GM19452 (cell line): Measurements from ENCODE around the gene DECR2.
"Not testable (repeated sequence)": the region's sequence is repeated elsewhere in the genome, so short reads cannot be mapped to it uniquely, and the experiment has no call there.

Experiments
- ATAC-seq: cut with Tn5 transposase; IDR thresholded peaks from one replicate; pipeline ENCODE4 v1.9.1; 2021; ENCODE audit not compliant: unreplicated experiment

DECR2 gene

DNA sequence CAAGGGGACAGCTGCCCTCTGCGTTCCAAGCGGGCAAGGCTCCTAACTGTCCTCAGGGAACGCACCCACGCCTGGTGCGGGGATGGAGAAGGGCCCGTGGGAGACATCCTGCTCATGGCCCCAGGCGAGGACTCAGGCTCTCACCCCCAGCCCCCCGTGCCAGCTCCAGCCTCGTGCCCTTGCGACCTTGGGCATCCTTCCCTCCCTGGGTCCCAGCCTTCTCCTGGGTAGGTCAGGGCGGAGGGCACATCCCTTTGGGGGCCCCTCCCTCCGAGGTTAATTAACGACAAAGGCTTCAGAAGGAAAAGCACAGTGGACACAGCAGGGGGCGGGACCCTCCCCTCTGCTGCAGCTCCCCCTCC is 22.9 kb upstream of the DECR2 start:
- ATAC-seq, result no peak

DNA sequence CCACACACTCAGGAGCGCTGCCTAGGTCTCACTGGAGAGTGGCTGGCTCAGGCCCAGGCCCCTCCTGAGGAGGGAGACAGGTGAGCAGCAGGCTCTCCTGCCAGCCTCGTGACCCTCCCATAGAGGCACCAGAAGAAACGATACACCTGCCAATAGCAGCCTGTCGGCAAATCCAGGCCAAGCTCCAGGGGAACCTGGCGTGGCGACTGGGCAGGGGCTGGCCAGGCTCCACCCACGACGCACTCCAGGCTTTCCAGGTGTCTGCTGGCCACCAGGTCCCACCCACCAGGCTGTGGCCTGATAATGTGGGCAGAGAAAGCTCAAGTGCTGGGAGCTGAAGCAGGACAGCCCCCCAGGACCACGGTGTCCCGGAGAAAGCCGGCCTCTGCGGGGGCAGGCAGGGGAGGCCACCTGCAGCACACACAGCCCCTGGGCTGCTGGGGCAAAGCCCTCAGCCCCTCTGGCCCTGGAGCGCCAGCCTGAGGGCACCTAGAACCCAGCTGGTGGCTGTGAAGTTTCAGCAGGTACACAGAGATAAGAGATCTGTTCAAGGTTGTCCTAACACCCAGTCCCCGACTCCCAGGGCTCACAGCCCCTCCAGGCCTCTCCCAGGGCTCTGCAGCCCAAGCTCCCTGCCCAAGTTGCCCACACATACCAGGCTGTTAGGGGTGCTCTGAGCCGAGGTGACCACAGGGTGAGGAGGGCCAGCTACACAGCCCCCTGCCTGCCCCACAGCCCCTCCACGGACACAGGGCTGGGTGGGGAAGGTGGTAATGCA is 22.3 kb upstream of the DECR2 start:
- no peak for ATAC-seq

- ATAC-seq, result no peak
These were observed 21.5 kb upstream of the DECR2 start for GRCh38 chr16:379961-380761.

DNA sequence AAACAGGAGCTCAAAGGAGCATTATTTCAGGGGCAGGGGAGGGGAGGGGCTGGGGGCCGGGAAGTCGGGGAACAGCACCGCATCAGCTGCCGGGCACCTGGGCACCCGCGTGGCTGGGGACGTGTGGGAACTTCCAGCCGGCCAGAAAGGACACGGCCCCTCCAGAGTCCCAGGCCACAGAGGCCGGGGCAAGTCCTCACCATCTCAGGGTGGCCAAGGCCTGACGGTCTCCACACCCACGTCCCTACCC is 21.0 kb upstream of the DECR2 start:
- no peak for ATAC-seq

- peak; percentile 39 for ATAC-seq
These were observed 20.5 kb upstream of the DECR2 start for GRCh38 chr16:381012-381788.

DNA sequence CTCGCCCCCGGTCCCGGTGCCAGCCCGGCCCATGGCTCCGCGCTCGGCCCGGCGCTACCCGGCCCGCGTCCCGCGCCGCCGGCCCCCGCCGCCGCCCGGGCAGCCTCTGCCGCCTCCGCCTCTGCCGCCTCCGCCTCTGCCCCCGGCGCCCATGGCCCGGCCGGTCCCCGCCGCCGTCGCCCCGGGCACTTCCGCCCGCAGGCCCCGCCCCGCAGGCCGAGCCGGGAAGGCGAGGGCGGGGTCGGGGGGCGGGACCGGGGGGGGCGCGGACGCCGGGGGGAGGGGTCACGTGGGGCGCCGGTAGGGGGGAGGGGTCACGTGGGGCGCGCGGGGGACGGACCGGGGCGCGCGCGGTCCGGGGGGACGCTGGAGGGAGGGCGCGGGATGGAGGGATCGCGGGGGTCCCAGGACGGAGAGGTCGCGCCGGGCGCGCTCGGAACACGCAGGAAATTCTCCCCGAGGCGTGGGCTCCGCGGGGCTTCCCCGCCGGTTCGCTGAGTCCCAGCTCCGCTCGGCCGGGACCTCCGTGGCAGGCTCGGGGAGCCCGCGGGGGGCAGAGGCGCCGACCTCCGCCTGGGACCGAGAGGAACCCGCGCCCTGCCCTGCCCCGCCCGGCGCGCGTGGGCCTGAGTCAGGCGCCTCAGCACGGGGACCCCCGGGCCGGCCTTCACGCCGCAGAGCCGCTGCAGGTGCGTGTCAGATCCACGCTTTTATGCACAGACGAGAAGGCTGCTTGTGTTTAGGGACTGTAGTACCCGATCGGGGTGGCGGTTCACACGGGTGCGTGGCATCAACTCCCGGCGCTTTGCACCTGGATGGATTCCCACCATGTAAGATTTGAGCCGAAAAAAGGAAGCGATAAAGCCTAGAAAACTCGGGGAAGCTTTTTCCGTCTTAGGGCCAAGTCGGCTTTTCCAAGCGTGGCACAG is 19.6 kb upstream of the DECR2 start, which contains the start of gene PGAP6:
TSS of gene PGAP6 (minus strand) at position 190 of the 929 bp plus-strand sequence. CDS start at position 33, 157 bp downstream.
- peak; percentile 46 for ATAC-seq

DNA sequence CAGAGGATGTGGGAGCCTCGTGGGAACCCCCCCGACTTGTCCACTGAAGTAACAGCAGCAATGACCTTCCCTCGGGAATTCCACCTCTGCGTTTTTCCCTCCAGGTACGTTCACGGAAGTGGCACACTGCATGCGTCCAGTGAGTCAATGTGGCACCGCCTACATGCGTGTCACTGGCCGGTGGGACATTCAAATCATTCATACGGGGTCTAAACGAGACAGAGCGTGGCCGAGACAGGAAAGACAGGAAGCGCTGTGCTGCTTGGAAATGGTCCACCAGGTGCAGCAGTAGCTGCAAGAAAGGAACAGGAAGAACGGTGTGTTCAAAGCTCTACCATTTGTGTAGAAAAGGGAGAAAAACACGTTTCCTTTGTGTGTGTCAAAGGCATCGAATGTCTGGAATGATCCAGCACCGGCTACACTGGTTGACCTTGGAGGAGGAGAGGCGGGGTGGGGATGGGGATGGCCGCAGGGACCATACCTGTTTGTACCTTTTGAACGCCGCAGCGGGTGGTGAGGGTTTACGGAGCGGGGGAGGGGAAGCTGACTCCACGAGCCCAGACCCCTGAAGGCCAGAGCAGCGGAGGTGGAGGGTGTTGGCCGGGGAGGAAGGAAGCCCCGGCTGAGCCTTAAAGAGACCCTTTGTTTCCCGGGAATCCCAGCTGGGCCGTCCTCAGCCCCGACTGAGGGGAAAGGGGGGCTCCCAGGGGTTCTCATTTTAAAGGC is 18.2 kb upstream of the DECR2 start:
- ATAC-seq, result no peak

GRCh38 chr16:386641-387156 is 15.0 kb upstream of the DECR2 start:
- ATAC-seq, result no peak

DNA sequence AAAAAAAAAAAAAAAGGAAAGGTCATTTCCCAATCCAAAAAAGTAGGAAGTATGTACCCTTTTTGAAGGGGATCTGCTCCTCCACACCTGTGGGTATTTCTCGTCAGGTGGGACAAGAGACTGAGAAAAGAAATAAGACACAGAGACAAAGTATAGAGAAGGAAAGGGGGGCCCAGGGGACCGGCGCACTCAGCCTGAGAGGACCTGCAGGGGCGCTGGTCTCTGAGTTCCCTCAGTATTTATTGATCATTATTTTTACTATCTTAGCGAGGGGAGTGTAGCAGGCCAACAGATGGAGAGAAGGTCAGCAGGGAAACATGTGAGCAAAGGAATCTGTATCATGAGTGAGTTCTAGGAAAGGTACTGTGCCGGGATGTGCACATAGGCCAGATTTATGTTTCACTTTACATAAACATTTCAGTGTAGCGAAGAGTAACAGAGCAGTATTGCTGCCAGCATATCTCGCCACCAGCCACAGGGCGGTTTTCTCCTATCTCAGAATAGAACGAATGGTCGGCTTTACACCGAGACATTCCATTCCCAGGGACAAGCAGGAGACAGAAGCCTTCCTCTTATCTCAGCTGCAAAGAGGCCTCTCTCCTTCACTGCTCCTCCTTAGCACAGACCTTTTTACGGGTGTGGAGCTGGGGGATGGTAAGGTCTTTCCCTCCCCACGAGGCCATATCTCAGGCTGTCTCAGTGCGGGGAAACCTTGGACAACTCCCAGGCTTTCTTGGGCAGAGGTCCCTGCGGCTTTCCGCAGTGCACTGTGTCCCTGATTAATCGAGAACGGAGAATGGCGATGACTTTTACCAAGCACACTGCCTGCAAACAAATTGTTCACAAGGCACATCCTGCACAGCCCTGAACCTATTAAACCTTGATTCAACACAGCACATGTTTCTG is 13.7 kb upstream of the DECR2 start:
- ATAC-seq, result not testable (repeated sequence)

DNA sequence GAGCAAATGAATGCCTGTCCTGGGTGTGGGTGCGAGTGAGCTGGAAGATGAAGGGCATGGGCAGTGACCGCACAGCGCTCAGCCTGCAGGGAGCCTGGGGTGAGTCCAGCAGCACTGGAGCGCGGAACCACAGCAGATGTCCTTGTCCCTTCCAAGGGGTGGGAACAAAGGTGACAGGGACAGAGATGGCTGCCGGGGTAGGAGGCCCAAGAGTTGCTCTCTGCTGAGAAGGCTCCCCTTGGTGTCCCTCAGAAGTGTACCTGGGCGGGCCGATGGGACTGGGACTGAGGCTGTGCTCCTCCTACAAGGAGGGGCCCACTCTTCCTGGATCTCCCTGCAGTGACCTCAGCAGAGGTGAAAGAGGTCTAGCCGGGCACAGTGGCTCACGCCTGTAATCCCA is 12.3 kb upstream of the DECR2 start:
- ATAC-seq, result no peak

DNA sequence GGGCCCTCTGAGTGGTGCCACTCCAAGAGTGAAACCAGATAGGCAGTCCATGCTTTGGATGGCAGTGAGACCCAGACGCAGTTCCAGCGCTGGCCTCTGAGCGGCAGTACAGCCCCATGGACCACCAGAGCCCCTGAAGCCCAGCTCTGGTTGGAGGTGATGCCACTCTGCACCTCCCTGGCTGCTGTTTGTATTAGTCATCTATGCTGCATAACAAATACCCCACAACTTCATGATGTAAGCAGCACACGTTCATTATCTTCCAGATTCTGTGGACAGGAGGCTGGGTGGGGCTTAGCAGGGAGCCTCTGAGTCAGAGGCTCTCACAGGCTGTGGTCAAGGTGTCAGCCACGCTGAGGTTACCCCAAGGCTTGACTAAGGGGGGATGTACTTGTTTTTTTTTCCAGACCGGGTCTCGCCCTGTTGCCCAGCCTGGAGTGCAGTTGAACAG is 9.8 kb upstream of the DECR2 start:
- ATAC-seq, result no peak

DNA sequence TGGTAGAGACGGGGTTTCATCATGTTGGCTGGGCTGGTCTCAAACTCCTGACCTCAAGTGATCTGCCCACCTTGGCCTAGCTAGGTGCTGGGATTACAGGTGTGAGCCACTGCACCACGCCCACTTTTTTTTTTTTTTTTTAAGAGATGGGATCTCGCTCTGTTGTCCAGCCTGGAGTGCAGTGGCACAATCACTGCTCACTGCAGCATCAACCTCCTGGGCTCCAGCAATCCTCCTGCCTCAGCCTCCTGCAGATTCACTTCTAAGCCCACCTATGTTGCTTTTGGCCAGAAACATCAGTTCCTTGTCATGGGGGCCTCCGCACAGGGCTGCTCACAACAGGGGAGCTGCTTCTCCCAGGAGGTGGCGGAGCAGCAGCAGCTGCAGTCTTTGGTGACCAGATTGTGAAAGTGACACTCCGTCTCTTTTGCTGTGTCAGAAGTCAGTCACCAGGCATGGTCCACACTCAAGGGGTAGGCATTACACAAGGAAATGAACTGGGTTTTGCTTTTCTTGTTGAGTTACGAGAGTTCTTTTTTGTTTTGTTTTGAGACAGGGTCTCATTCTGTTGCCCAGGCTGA is 9.1 kb upstream of the DECR2 start:
- ATAC-seq, result no peak

DNA sequence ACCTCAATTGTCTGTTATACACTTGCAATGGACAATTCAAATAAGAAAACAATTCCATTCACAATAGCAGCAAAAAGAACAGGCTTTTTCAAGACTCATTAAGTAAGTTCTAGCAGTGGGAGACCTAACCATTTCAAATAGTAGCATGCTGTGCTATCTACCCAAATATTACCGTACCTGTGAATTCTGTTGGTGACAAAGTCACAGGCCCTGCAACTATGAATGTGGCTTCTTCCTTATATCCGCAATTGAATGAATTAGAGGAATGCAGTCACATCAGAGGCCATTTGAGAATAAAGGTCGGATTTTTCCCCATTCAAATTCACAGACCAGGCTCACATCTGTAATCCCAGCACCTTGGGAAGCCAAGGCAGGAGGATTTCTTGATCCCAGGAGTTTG is 5.5 kb upstream of the DECR2 start:
- ATAC-seq, result no peak

DNA sequence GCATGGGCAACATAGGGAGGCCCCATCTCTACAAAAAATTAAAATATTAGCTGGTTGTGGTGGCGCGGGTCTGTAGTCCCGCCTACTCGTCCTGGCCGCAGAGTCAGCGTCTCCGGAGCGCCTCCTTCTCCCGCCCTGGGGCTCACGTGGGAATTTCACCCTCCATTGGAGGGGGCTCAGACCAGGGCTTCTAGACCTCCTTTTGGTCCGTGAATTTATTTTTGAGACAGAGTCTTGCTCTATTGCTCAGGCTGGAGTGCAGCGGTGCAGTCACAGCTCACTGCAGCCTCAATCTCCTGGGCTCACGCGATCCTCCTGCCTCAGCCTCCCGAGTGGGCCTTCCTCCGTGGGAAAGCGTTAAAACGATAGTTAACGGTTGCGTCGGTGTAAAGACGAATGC is 5.1 kb upstream of the DECR2 start:
- ATAC-seq, result no peak

DNA sequence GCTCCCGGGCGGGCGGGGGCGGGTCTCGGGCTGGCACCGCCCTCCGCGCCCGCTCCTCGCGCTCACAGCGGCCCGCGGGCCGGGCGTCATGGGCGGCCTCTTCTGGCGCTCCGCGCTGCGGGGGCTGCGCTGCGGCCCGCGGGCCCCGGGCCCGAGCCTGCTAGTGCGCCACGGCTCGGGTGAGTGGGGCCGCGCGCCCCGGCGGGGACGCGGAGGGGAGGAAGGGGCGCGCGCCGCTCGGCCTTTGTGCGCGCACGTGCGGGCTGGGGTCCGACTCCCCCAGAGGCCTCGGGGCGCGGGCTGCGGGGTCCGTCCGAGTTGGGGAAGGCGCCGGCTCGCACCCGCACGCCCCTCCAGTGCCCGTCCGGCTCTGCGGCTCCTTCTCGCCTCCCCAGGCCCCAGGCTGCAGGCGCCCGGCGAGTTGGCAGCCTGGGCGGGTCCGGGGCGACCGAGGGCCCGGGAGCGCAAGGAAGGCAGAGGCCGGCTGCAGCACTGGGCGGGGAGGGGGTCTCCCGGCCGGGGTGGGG is 4.5 kb upstream of the DECR2 start, which contains the start of gene NME4:
TSS of gene NME4 (plus strand) at position 65 of the 527 bp plus-strand sequence. CDS start at position 89, 24 bp downstream.
- no peak for ATAC-seq

DNA sequence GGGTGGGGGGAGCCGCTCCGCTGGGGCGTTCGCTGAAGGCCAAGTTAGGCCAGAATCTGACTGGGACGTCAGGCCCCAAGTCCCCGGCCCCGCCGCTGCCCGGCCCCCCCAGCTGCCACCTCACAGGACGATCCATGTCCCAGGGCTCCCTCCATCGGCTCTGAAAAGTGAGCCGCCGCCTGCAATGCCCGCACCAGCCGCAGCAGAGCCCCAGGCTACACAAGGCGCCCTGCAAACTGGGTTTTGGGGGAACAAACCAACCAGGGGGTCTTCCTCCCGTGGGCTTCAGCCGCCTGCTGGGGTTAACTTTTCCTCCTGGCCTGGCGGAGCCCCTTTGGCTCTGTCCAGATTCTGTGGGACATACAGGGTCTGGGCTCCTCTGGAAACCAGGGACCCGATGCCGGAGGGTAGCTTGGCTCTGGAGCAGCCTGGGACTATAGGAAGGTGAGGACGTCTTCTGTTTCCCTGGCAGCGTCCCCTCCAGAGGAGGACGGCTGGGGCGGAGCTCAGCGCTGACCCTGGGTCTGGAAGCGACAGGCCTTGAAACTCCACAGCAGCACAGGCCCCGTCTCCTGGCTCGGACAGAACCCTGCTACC is 3.9 kb upstream of the DECR2 start:
- ATAC-seq, result no peak

DNA sequence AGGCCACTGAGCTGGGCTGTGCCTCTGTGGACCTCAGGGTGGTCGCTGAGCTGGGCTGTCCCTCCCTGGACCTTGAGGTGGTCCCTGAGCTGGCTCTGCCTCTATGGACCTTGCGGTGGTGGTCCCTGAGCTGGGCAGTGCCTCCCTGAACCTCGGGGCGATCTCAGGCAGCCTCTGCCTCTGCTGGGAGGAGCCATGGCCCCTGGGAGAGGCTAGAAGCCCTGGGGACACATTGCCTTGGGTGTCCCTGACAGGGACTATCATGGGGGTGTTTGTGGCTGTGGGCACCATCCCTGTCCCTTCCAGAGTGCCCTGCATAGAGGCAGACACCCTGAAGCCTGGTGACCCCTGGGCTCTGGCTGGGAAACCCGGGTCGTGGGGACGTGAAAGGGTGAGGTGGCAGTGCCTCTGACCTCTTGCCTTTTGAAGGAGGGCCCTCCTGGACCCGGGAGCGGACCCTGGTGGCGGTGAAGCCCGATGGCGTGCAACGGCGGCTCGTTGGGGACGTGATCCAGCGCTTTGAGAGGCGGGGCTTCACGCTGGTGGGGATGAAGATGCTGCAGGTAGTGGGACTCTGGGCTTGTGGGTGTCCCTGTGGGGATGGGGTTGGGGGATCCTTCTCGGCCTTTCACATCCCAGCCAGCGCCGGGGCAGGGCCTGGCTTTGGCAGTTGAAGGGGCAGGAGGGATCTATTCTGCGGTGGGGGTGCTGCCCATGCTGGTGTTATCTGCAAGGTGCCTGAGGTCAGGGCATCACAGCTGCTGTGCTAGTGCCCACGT is 2.9 kb upstream of the DECR2 start:
- no peak for ATAC-seq
